Measurements from ENCODE around the gene HSPB6. TPM values are rescaled to one million over a fixed set of nuclear protein-coding genes. Genes with fewer than 3 reads are reported as not detected.
A peak's percentile ranks its signal among the peaks of the same experiment; 100 is the strongest.

Gene HSPB6
- total RNA-seq, 1 experiment from 2014 or later = 0.71 TPM

- no peak for TF ChIP-seq CTCF (IDR thresholded peaks at IDR 0.05; ENCODE audit: unreplicated experiment)
- Mint-ChIP-seq H3K27me3 (ENCODE audit: unreplicated experiment) (peaks cover 3% of the 10 kb centered on the region), H3K27ac (ENCODE audit: unreplicated experiment) (peak overlapping the region; percentile 77), H3K4me3 (ENCODE audit: low read depth, unreplicated experiment) (peak overlapping the region; percentile 77), H3K9me3 (ENCODE audit: low read depth, unreplicated experiment) (no peaks in the 10 kb centered on the region), H3K36me3 (ENCODE audit: insufficient read depth, unreplicated experiment) (peaks cover 86% of the 10 kb centered on the region), H3K4me1 (ENCODE audit: low read depth, unreplicated experiment) (peaks cover 26% of the 10 kb centered on the region)
- DNase-seq = no peak
- BruUV-seq (replicated peaks) = TSS peak; percentile 29
- CTCF ChIA-PET = interaction anchor here (1.0 to 1.4 kb wide), 4 partner anchors 11 to 21 kb away, joined by 3 to 5 read pairs (median 4); no protein-coding TSS in a partner anchor
- intact Hi-C loops (cut with micrococcal nuclease; ENCODE audit: unreplicated experiment) = no loop called here
These were observed 37.2 kb downstream of the HSPB6 start for GRCh38 chr19:35719402-35720162.

GRCh38 chr19:35718345-35719041 lies 38.3 kb downstream of the HSPB6 start:
- Mint-ChIP-seq H3K4me1 (ENCODE audit: low read depth, unreplicated experiment) (peaks cover 30% of the 10 kb centered on the region), H3K27me3 (ENCODE audit: unreplicated experiment) (peaks cover 13% of the 10 kb centered on the region), H3K27ac (ENCODE audit: unreplicated experiment) (peak overlapping the region; percentile 47), H3K9me3 (ENCODE audit: low read depth, unreplicated experiment) (no peaks in the 10 kb centered on the region), H3K4me3 (ENCODE audit: low read depth, unreplicated experiment) (peak overlapping the region; percentile 77), H3K36me3 (ENCODE audit: insufficient read depth, unreplicated experiment) (peaks cover 75% of the 10 kb centered on the region)
- no peak for TF ChIP-seq CTCF (IDR thresholded peaks at IDR 0.05; ENCODE audit: unreplicated experiment)
- CTCF ChIA-PET = interaction anchor here (0.8 to 1.4 kb wide), 8 partner anchors 10 to 295 kb away, joined by 3 to 5 read pairs (median 4); partner anchors contain the start of genes ALKBH6 and LIN37
- DNase-seq = peak; percentile 35
- no TSS peak for BruUV-seq (replicated peaks)
- intact Hi-C loops (cut with micrococcal nuclease; ENCODE audit: unreplicated experiment) = no loop called here

GRCh38 chr19:35717665-35718344 lies 39.0 kb downstream of the HSPB6 start, which contains the start of gene KMT2B:
KMT2B (plus strand) TSS chr19:35718003; CDS start chr19:35718019, 16 bp downstream.
- CTCF ChIA-PET = interaction anchor here (0.8 to 1.4 kb wide), 6 partner anchors 9 to 296 kb away, joined by 3 to 5 read pairs (median 4); partner anchors contain the start of gene ALKBH6
- H3K36me3 Mint-ChIP-seq (ENCODE audit: insufficient read depth, unreplicated experiment) = peaks cover 68% of the 10 kb centered on the region
- H3K27ac Mint-ChIP-seq (ENCODE audit: unreplicated experiment) = peak within 1 kb of the TSS; percentile 47
- peaks cover 20% of the 10 kb centered on the region for H3K27me3 Mint-ChIP-seq (ENCODE audit: unreplicated experiment)
- BruUV-seq (replicated peaks) = no TSS peak
- DNase-seq = peak; percentile 99
- no peak for TF ChIP-seq CTCF (IDR thresholded peaks at IDR 0.05; ENCODE audit: unreplicated experiment)
- intact Hi-C loops (cut with micrococcal nuclease; ENCODE audit: unreplicated experiment) = loop anchor here (1.0 to 2.0 kb wide), 3 partner anchors 24 to 163 kb away; no protein-coding TSS in a partner anchor
- peaks cover 30% of the 10 kb centered on the region for H3K4me1 Mint-ChIP-seq (ENCODE audit: low read depth, unreplicated experiment)
- H3K4me3 Mint-ChIP-seq (ENCODE audit: low read depth, unreplicated experiment) = peak within 1 kb of the TSS; percentile 77
- H3K9me3 Mint-ChIP-seq (ENCODE audit: low read depth, unreplicated experiment) = no peaks in the 10 kb centered on the region
